Neuronal stem cell (in vitro differentiated cells): ENCODE measurements around the gene WNT8B.

Experiments
- DNase-seq: peaks from one replicate; pipeline ENCODE4 v3.0.0-alpha.2; 2013; ENCODE audit warnings: low spot score
- H2AFZ ChIP-seq: one replicate; pipeline ENCODE4 v1.6.1; 2013; ENCODE audit warnings: mild to moderate bottlenecking, low read length, inconsistent platforms
- H2AK5ac ChIP-seq: 2 replicates; pipeline ENCODE4 v1.6.1; 2013; ENCODE audit warnings: low read depth, mild to moderate bottlenecking, inconsistent platforms, low read length, moderate library complexity, mixed read lengths
- H2BK120ac ChIP-seq: 2 replicates; pipeline ENCODE4 v1.6.1; 2013; ENCODE audit warnings: low read depth, mild to moderate bottlenecking, inconsistent platforms, low read length, moderate library complexity, mixed read lengths
- H2BK12ac ChIP-seq: one replicate; pipeline ENCODE4 v1.6.1; 2013; ENCODE audit warnings: low read length, inconsistent platforms
- H2BK15ac ChIP-seq: 2 replicates; pipeline ENCODE4 v1.6.1; 2013; ENCODE audit warnings: mild to moderate bottlenecking, low read length, inconsistent platforms, mixed read lengths
- H2BK5ac ChIP-seq: one replicate; pipeline ENCODE4 v1.6.1; 2013; ENCODE audit warnings: inconsistent platforms, mild to moderate bottlenecking, low read length, moderate library complexity
- H3K14ac ChIP-seq: one replicate; pipeline ENCODE4 v1.6.1; 2013; ENCODE audit warnings: low read length, inconsistent platforms
- H3K18ac ChIP-seq: 2 replicates; pipeline ENCODE4 v1.6.1; 2013; ENCODE audit warnings: low read length, inconsistent platforms
- H3K23ac ChIP-seq: 2 replicates; pipeline ENCODE4 v1.6.1; 2013; ENCODE audit warnings: low read depth, mild to moderate bottlenecking, mixed read lengths, low read length, inconsistent platforms; ENCODE audit not compliant: poor library complexity
- H3K27ac ChIP-seq: replicated peaks from 3 replicates; pipeline ENCODE4 v1.5.1; 2013; ENCODE audit warnings: low read length, inconsistent platforms
- H3K27me3 ChIP-seq, 3 experiments: 2 replicates each; pipeline ENCODE4 v1.6.1; 2013; ENCODE audit warnings: low read length in 3 of 3, mild to moderate bottlenecking in 2 of 3, inconsistent platforms in 1 of 3, low read depth in 1 of 3, mixed read lengths in 1 of 3, moderate library complexity in 1 of 3; ENCODE audit not compliant: control insufficient read depth in 3 of 3, insufficient read depth in 3 of 3
- H3K36me3 ChIP-seq, 2 donors: replicated peaks in 1 of 2; 2 replicates each; pipeline ENCODE4 v1.6.1; 2013; ENCODE audit warnings: low read length in 2 of 2; ENCODE audit not compliant: control insufficient read depth in 2 of 2, insufficient read depth in 2 of 2
- H3K4ac ChIP-seq: 2 replicates; pipeline ENCODE4 v1.6.1; 2013; ENCODE audit warnings: inconsistent platforms, mild to moderate bottlenecking, low read length, moderate library complexity
- H3K4me1 ChIP-seq, 2 donors: 1 replicate in 1 of 2; 2 replicates in 1 of 2; pipeline ENCODE4 v1.6.1; 2013; ENCODE audit warnings: low read length in 2 of 2, low read depth in 1 of 2; ENCODE audit not compliant: control insufficient read depth in 2 of 2, insufficient read depth in 1 of 2
- H3K4me2 ChIP-seq: one replicate; pipeline ENCODE4 v1.6.1; 2013; ENCODE audit warnings: mild to moderate bottlenecking, low read length, inconsistent platforms; ENCODE audit not compliant: insufficient read depth, poor library complexity, severe bottlenecking
- H3K4me3 ChIP-seq, 2 donors: 2 replicates each; pipeline ENCODE4 v1.5.1; 2013; ENCODE audit warnings: low read length in 2 of 2, mild to moderate bottlenecking in 2 of 2, inconsistent platforms in 1 of 2, moderate library complexity in 1 of 2
- H3K79me1 ChIP-seq: one replicate; pipeline ENCODE4 v1.6.1; 2013; ENCODE audit warnings: low read depth, mild to moderate bottlenecking, inconsistent platforms, low read length, moderate library complexity
- H3K9ac ChIP-seq: one replicate; pipeline ENCODE4 v1.6.1; 2013; ENCODE audit warnings: mild to moderate bottlenecking, low read depth, low read length, inconsistent platforms; ENCODE audit not compliant: poor library complexity
- H3K9me3 ChIP-seq, 2 donors: replicated peaks in 1 of 2; 2 replicates each; pipeline versions ENCODE3 to v1.6.1; 2013; ENCODE audit warnings: low read length in 2 of 2, mild to moderate bottlenecking in 2 of 2, inconsistent platforms in 1 of 2, low read depth in 1 of 2, mixed read lengths in 1 of 2, moderate library complexity in 1 of 2; ENCODE audit not compliant: control insufficient read depth in 2 of 2, insufficient read depth in 1 of 2
- H4K8ac ChIP-seq: one replicate; pipeline ENCODE4 v1.6.1; 2013; ENCODE audit warnings: low read depth, mild to moderate bottlenecking, inconsistent platforms, low read length, moderate library complexity
- H4K91ac ChIP-seq: one replicate; pipeline ENCODE4 v1.6.1; 2013; ENCODE audit warnings: low read length, low read depth, mild to moderate bottlenecking, inconsistent platforms; ENCODE audit not compliant: poor library complexity
- WGBS, 2 donors: extraction: QIAGEN DNeasy Blood & Tissue Kit; methylation state at CpG; one replicate each; pipeline ENCODE4 v1.1.7; 2013; ENCODE audit warnings: missing lambda C conversion rate in 2 of 2, mixed read lengths in 1 of 2; ENCODE audit not compliant: insufficient read length in 2 of 2, insufficient replicate concordance in 1 of 2; ENCODE audit errors: extremely low coverage in 2 of 2; 5-methylcytosine and 5-hydroxymethylcytosine counted together

WNT8B gene

GRCh38 chr10:100508691-100509150 lies 45.9 kb downstream of the WNT8B start:
- Histone ChIP-seq H3K9me3 (no peaks in the 10 kb centered on the region), H3K18ac (no peak overlapping the region), H2BK5ac (no peak overlapping the region), H3K4me1 (peaks cover 1 to 16% of the 10 kb centered on the region in 2 donors), H3K4me2 (no peak overlapping the region), H2AFZ (peak overlapping the region; percentile 3), H3K9ac (no peak overlapping the region), H3K36me3 (peaks cover 6 to 28% of the 10 kb centered on the region in 2 donors), H3K4ac (no peak overlapping the region), H3K79me1 (no peaks in the 10 kb centered on the region), H2BK12ac (no peak overlapping the region), H3K14ac (no peak overlapping the region), H4K8ac (no peak overlapping the region), H2AK5ac (no peak overlapping the region), H3K4me3 (no peak overlapping the region), H3K23ac (no peak overlapping the region), H2BK120ac (no peak overlapping the region), H3K27me3 (peaks cover 0 to 2% (median 0%) of the 10 kb centered on the region in 3 experiments), H4K91ac (no peak overlapping the region), H2BK15ac (no peak overlapping the region), H3K27ac (no peak overlapping the region)
- peak; percentile 66 for DNase-seq
- no CpG with 5 or more reads among the region's 3 CpGs for WGBS, 2 donors

- no peak overlapping the region for H3K18ac ChIP-seq
- H3K79me1 ChIP-seq, result no peaks in the 10 kb centered on the region
- H3K27me3 ChIP-seq, result peaks cover 0 to 2% (median 0%) of the 10 kb centered on the region in 3 experiments
- H2BK15ac ChIP-seq, result no peak overlapping the region
- no peak overlapping the region for H3K23ac ChIP-seq
- H3K27ac ChIP-seq, result no peak overlapping the region
- H4K91ac ChIP-seq, result no peak overlapping the region
- H3K9ac ChIP-seq, result no peak overlapping the region
- no peak overlapping the region for H2BK12ac ChIP-seq
- DNase-seq, result no peak
- no peak overlapping the region for H2AK5ac ChIP-seq
- H3K36me3 ChIP-seq, result peaks cover 6 to 28% of the 10 kb centered on the region in 2 donors
- no CpG with 5 or more reads among the region's 8 CpGs for WGBS, 2 donors
- H2BK120ac ChIP-seq, result no peak overlapping the region
- H2AFZ ChIP-seq, result no peak overlapping the region
- no peak overlapping the region for H3K14ac ChIP-seq
- no peaks in the 10 kb centered on the region for H3K9me3 ChIP-seq
- no peak overlapping the region for H4K8ac ChIP-seq
- H3K4me3 ChIP-seq, result no peak overlapping the region
- peaks cover 0 to 12% of the 10 kb centered on the region in 2 donors for H3K4me1 ChIP-seq
- no peak overlapping the region for H3K4me2 ChIP-seq
- H3K4ac ChIP-seq, result no peak overlapping the region
- no peak overlapping the region for H2BK5ac ChIP-seq
Observed at GRCh38 chr10:100509241-100509840, 46.5 kb downstream of the WNT8B start.

- WGBS, 2 donors, result no CpG with 5 or more reads among the region's 7 CpGs
- no peak overlapping the region for H3K23ac ChIP-seq
Observed at GRCh38 chr10:100510533-100511308, 47.9 kb downstream of the WNT8B start.

GRCh38 chr10:100515612-100516011 lies 52.8 kb downstream of the WNT8B start:
- Histone ChIP-seq H3K4me2 (no peak overlapping the region), H3K79me1 (no peaks in the 10 kb centered on the region), H2BK5ac (no peak overlapping the region)

More at GRCh38 chr10:100510533-100511308, 47.9 kb downstream of the WNT8B start:
- peaks cover 0 to 2% (median 0%) of the 10 kb centered on the region in 3 experiments for H3K27me3 ChIP-seq
- H2BK12ac ChIP-seq, result no peak overlapping the region
- H3K4me1 ChIP-seq, result no peaks in the 10 kb centered on the region
- no peak overlapping the region for H3K4me3 ChIP-seq
- H2BK5ac ChIP-seq, result no peak overlapping the region
- no peak overlapping the region for H3K4me2 ChIP-seq
- H4K91ac ChIP-seq, result no peak overlapping the region
- H2BK120ac ChIP-seq, result no peak overlapping the region
- no peak overlapping the region for H3K4ac ChIP-seq
- H2BK15ac ChIP-seq, result no peak overlapping the region
- H2AFZ ChIP-seq, result no peak overlapping the region
- H2AK5ac ChIP-seq, result no peak overlapping the region
- no peak overlapping the region for H4K8ac ChIP-seq
- no peak overlapping the region for H3K9ac ChIP-seq
- no peak overlapping the region for H3K27ac ChIP-seq
- no peak overlapping the region for H3K14ac ChIP-seq
- no peaks in the 10 kb centered on the region for H3K9me3 ChIP-seq
- H3K79me1 ChIP-seq, result no peaks in the 10 kb centered on the region
- no peak for DNase-seq
- H3K18ac ChIP-seq, result no peak overlapping the region
- peaks cover 6 to 25% of the 10 kb centered on the region in 2 donors for H3K36me3 ChIP-seq

More at GRCh38 chr10:100515612-100516011, 52.8 kb downstream of the WNT8B start:
- Histone ChIP-seq H4K91ac (no peak overlapping the region), H2AK5ac (no peak overlapping the region), H3K23ac (no peak overlapping the region), H3K14ac (no peak overlapping the region), H4K8ac (no peak overlapping the region), H3K9me3 (no peaks in the 10 kb centered on the region), H3K27ac (no peak overlapping the region), H2BK120ac (no peak overlapping the region), H2BK12ac (no peak overlapping the region), H3K4ac (no peak overlapping the region), H2AFZ (no peak overlapping the region), H2BK15ac (no peak overlapping the region), H3K4me1 (no peaks in the 10 kb centered on the region), H3K9ac (no peak overlapping the region), H3K18ac (no peak overlapping the region), H3K4me3 (no peak overlapping the region), H3K27me3 (peaks cover 0 to 9% (median 0%) of the 10 kb centered on the region in 3 experiments), H3K36me3 (peaks cover 1 to 9% of the 10 kb centered on the region in 2 donors)
- DNase-seq, result no peak
- WGBS, 2 donors, result no CpG with 5 or more reads among the region's 3 CpGs
